Loucy (cell line): ENCODE results near the gene ZNF511.

Source experiments
- H2AFZ ChIP-seq: fragments of 200-600 bp; sonication (generic); 2 replicates; pipeline ENCODE4 v1.6.0; 2016; ENCODE audit warnings: antibody characterized with exemption, mild to moderate bottlenecking, low read length, moderate library complexity
- H3F3A ChIP-seq: fragments of 200-600 bp; 2 replicates; pipeline ENCODE4 v1.6.0; 2016; ENCODE audit warnings: antibody characterized with exemption, low read depth, mild to moderate bottlenecking
- H3K27me3 ChIP-seq: fragments of 200-600 bp; sonication (generic); 2 replicates; pipeline ENCODE4 v1.6.1; 2014; ENCODE audit warnings: low read length, mild to moderate bottlenecking; ENCODE audit not compliant: insufficient read depth, poor library complexity, severe bottlenecking
- H3K36me3 ChIP-seq: fragments of 200-600 bp; sonication (generic); 2 replicates; pipeline ENCODE4 v1.6.1; 2016; ENCODE audit warnings: low read length; ENCODE audit not compliant: insufficient read depth
- H3K4me1 ChIP-seq: fragments of 200-600 bp; sonication (generic); 2 replicates; pipeline ENCODE4 v1.5.1; 2014; ENCODE audit warnings: low read length, mild to moderate bottlenecking; ENCODE audit not compliant: insufficient read depth, poor library complexity, severe bottlenecking
- H3K4me2 ChIP-seq: fragments of 200-600 bp; sonication (generic); 2 replicates; pipeline ENCODE4 v1.6.0; 2014; ENCODE audit warnings: antibody characterized with exemption, low read length, low read depth, mild to moderate bottlenecking; ENCODE audit not compliant: poor library complexity, severe bottlenecking
- H3K4me3 ChIP-seq: fragments of 200-600 bp; sonication (generic); 2 replicates; pipeline ENCODE4 v1.5.1; 2014; ENCODE audit warnings: low read length, mild to moderate bottlenecking, mixed read lengths; ENCODE audit not compliant: poor library complexity, severe bottlenecking
- H3K79me2 ChIP-seq: fragments of 200-600 bp; sonication (generic); 2 replicates; pipeline ENCODE4 v1.6.1; 2014; ENCODE audit warnings: low read length; ENCODE audit not compliant: insufficient read depth
- H3K9ac ChIP-seq: fragments of 200-600 bp; sonication (generic); 2 replicates; pipeline ENCODE4 v1.6.0; 2014; ENCODE audit warnings: mild to moderate bottlenecking, low read depth, low read length, moderate library complexity; ENCODE audit not compliant: poor library complexity, severe bottlenecking
- H3K9me2 ChIP-seq: fragments of 200-600 bp; sonication (generic); replicated peaks from 2 replicates; pipeline ENCODE4 v1.6.1; 2016; ENCODE audit warnings: low read depth, low read length, mixed read lengths
- H3K9me3 ChIP-seq: fragments of 200-600 bp; sonication (generic); 2 replicates; pipeline ENCODE4 v1.6.1; 2014; ENCODE audit warnings: mild to moderate bottlenecking, antibody characterized with exemption, low read length, low read depth; ENCODE audit not compliant: insufficient read depth
- H4K20me1 ChIP-seq: fragments of 200-600 bp; sonication (generic); 2 replicates; pipeline ENCODE4 v1.6.0; 2014; ENCODE audit warnings: antibody characterized with exemption, low read length, mild to moderate bottlenecking; ENCODE audit not compliant: insufficient read depth, poor library complexity, severe bottlenecking
- EZH2phosphoT487 ChIP-seq: fragments of 200-600 bp; IDR thresholded peaks from 2 replicates; pipeline ENCODE4 v1.6.1; 2018; ENCODE audit warnings: antibody characterized with exemption, mild to moderate bottlenecking, moderate library complexity, borderline replicate concordance
- TF ChIP-seq, protein P1 (sequence below): fragments of 200-600 bp; sonication (generic); conservative IDR thresholded peaks from 2 replicates; pipeline ENCODE4 v1.5.1; 2014; ENCODE audit warnings: mild to moderate bottlenecking, antibody characterized with exemption, low read length

Gene ZNF511

DNA sequence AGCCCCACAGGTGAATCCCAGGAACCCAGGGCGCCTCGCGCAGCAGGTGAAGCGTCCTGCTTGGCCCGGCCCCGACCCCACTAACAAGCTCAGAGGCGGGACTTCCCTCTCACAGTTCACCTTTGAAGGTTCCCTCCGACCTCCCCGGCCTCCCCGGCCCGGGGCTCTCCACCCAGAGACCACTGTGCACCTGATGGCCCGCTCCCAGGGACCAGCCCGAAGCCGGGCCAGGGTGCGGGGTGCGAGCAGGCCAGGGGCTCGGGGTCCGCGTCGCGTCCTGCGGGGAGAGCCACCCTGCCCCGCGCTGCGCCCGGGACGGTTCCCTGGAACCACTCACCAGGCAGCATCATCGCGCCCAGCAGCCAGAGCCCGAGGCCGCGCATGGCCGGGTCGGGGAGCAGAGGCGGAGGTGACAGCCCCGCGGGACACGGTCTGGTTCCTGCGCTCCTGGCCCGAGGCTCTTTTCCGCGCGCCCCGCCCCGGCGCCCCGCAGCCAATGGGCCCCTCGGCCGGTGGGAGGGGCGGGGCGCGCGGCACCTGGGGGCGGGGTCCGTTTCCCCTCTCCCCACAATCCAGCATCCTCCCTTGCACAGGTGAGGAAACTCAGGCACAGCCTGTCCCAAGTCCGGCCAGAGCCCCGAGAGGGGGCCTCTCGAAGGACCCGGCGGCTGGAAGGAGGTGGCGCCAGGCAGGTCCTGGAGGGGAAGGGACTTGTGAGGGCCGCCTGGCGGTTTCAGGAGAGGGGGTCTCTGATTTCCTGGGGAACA lies 32.1 kb upstream of the ZNF511 start, which contains the start of gene ADAM8:
Gene ADAM8, minus strand, starts transcription at position 434 of the 767 bp plus-strand sequence. Its CDS starts 51 bp downstream, at position 383.
- Histone ChIP-seq H3K79me2 (no peaks in the 10 kb centered on the region), H3K4me3 (peak within 1 kb of the TSS; percentile 66), H2AFZ (no peak within 1 kb of the TSS), H3K36me3 (peaks cover 1% of the 10 kb centered on the region; the same call in 1 of the 2 replicates), H3K27me3 (no peaks in the 10 kb centered on the region), H4K20me1 (no peaks in the 10 kb centered on the region), H3K4me1 (peaks cover 55% of the 10 kb centered on the region), H3F3A (no peaks in the 10 kb centered on the region), H3K9me2 (no peaks in the 10 kb centered on the region), H3K9me3 (no peaks in the 10 kb centered on the region), H3K9ac (peak within 1 kb of the TSS; percentile 78), H3K4me2 (peak within 1 kb of the TSS; percentile 92)
- TF ChIP-seq, protein P1, sequence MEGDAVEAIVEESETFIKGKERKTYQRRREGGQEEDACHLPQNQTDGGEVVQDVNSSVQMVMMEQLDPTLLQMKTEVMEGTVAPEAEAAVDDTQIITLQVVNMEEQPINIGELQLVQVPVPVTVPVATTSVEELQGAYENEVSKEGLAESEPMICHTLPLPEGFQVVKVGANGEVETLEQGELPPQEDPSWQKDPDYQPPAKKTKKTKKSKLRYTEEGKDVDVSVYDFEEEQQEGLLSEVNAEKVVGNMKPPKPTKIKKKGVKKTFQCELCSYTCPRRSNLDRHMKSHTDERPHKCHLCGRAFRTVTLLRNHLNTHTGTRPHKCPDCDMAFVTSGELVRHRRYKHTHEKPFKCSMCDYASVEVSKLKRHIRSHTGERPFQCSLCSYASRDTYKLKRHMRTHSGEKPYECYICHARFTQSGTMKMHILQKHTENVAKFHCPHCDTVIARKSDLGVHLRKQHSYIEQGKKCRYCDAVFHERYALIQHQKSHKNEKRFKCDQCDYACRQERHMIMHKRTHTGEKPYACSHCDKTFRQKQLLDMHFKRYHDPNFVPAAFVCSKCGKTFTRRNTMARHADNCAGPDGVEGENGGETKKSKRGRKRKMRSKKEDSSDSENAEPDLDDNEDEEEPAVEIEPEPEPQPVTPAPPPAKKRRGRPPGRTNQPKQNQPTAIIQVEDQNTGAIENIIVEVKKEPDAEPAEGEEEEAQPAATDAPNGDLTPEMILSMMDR: no peak

- TF ChIP-seq, protein P1: no peak
- TF ChIP-seq EZH2phosphoT487: no peak
- H2AFZ ChIP-seq: no peak overlapping the region
- H3K4me2 ChIP-seq: peak overlapping the region; percentile 92
- H4K20me1 ChIP-seq: no peaks in the 10 kb centered on the region
- H3K9me2 ChIP-seq: no peaks in the 10 kb centered on the region
- H3K4me3 ChIP-seq: peak overlapping the region; percentile 66
- H3K9me3 ChIP-seq: no peaks in the 10 kb centered on the region
- H3F3A ChIP-seq: no peaks in the 10 kb centered on the region
- H3K4me1 ChIP-seq: peaks cover 55% of the 10 kb centered on the region
- H3K27me3 ChIP-seq: no peaks in the 10 kb centered on the region
- H3K9ac ChIP-seq: peak overlapping the region; percentile 78
- peaks cover 9% of the 10 kb centered on the region; the same call in 1 of the 2 replicates for H3K36me3 ChIP-seq
- H3K79me2 ChIP-seq: no peaks in the 10 kb centered on the region
Measured at GRCh38 chr10:133277277-133277992, 31.3 kb upstream of the ZNF511 start.

DNA sequence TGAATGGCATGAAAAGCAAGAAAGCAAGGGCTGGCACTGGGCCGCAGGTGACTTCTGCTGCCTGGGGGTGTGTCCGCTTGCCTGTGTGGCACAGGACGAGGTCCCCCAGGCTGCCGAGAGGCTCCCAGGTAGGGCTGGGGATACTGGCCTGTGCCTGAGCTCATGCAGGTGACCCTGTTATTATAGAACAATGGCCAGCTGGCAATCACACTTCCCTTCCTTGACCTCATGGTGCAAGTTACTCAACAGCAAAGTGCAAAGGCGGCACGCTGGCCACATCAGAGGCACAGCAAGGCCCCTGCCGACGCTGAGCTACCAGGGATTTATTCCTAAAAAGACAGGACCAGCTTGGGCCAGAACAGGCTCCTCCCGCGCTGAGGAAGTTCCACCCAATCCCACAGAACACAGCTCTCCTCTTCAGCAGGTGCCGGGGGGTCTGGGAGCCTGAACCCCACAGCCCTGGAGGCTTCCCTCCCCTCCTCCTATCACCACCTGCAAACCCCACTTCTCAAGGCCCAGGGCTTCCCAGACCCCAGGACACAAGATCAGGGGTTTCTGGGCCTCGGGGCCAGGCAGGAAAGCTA lies 30.6 kb upstream of the ZNF511 start:
- no peaks in the 10 kb centered on the region for H3K9me3 ChIP-seq
- H3K4me3 ChIP-seq: peak overlapping the region; percentile 66
- TF ChIP-seq, protein P1: no peak
- no peak for TF ChIP-seq EZH2phosphoT487
- no peaks in the 10 kb centered on the region for H3F3A ChIP-seq
- H3K79me2 ChIP-seq: no peaks in the 10 kb centered on the region
- H3K36me3 ChIP-seq: peaks cover 15% of the 10 kb centered on the region; the same call in 1 of the 2 replicates
- H3K9ac ChIP-seq: peak overlapping the region; percentile 78
- H3K9me2 ChIP-seq: no peaks in the 10 kb centered on the region
- no peaks in the 10 kb centered on the region for H4K20me1 ChIP-seq
- peaks cover 55% of the 10 kb centered on the region for H3K4me1 ChIP-seq
- H3K27me3 ChIP-seq: no peaks in the 10 kb centered on the region
- H2AFZ ChIP-seq: no peak overlapping the region
- H3K4me2 ChIP-seq: peak overlapping the region; percentile 92
